ENCODE results near the gene ENDOD1.
"Not testable (repeated sequence)": the region's sequence is repeated elsewhere in the genome, so short reads cannot be mapped to it uniquely, and the experiment has no call there.

The ENDOD1 gene

GRCh38 chr11:95089620-95090542 is at the start of gene ENDOD1:
Gene ENDOD1 (plus strand): TSS chr11:95089846. CDS start chr11:95089928, 82 bp downstream.
- peak; percentile 81 to 83 for DNase-seq

- no peak for DNase-seq
Measured at GRCh38 chr11:95042239-95042638, 47.4 kb upstream of the ENDOD1 start.

- DNase-seq, result no peak
Measured at GRCh38 chr11:95042906-95043305, 46.7 kb upstream of the ENDOD1 start.

GRCh38 chr11:95044010-95044409 is 45.6 kb upstream of the ENDOD1 start:
- DNase-seq, result no peak

GRCh38 chr11:95045812-95046211 is 43.8 kb upstream of the ENDOD1 start:
- DNase-seq, result no peak

GRCh38 chr11:95049122-95049521 is 40.5 kb upstream of the ENDOD1 start, which contains the start of gene KDM4F:
Gene KDM4F (plus strand): TSS chr11:95049422.
- not testable (repeated sequence) for DNase-seq

GRCh38 chr11:95050595-95051202 is 38.9 kb upstream of the ENDOD1 start:
- no peak for DNase-seq

- no peak for DNase-seq
Measured at GRCh38 chr11:95054356-95054755, 35.3 kb upstream of the ENDOD1 start.

GRCh38 chr11:95055283-95055897 is 34.3 kb upstream of the ENDOD1 start:
- DNase-seq, result no peak

GRCh38 chr11:95057959-95058358 is 31.7 kb upstream of the ENDOD1 start:
- no peak for DNase-seq

GRCh38 chr11:95058621-95059020 is 31.0 kb upstream of the ENDOD1 start:
- DNase-seq, result no peak

- no peak for DNase-seq
Measured at GRCh38 chr11:95059046-95059445, 30.6 kb upstream of the ENDOD1 start.

GRCh38 chr11:95065336-95065735 is 24.3 kb upstream of the ENDOD1 start:
- no peak for DNase-seq

GRCh38 chr11:95066716-95067038 is 23.0 kb upstream of the ENDOD1 start, which contains the start of gene SRSF8:
Gene SRSF8 (plus strand): TSS chr11:95066919. CDS start chr11:95067227, 308 bp downstream.
- DNase-seq, result peak; percentile 67 to 75

GRCh38 chr11:95067039-95067840 is 22.4 kb upstream of the ENDOD1 start:
- DNase-seq, result peak; percentile 75 to 76

- DNase-seq, result peak in 1 of 2 experiments; percentile 76
Measured at GRCh38 chr11:95067841-95068219, 21.8 kb upstream of the ENDOD1 start.

- peak; percentile 89 to 96 for DNase-seq
Measured at GRCh38 chr11:95068549-95068948, 21.1 kb upstream of the ENDOD1 start.

- peak in 1 of 2 experiments; percentile 20 for DNase-seq
Measured at GRCh38 chr11:95070471-95070870, 19.2 kb upstream of the ENDOD1 start.

GRCh38 chr11:95072948-95073347 is 16.7 kb upstream of the ENDOD1 start:
- no peak for DNase-seq

- no peak for DNase-seq
Measured at GRCh38 chr11:95074792-95075563, 14.7 kb upstream of the ENDOD1 start.

GRCh38 chr11:95076416-95076815 is 13.2 kb upstream of the ENDOD1 start:
- DNase-seq, result peak; percentile 27 to 38

GRCh38 chr11:95076981-95077380 is 12.7 kb upstream of the ENDOD1 start:
- no peak for DNase-seq
